HG03196 (cell line): ENCODE measurements around the gene TNFRSF14.

Source experiments
- ATAC-seq: cut with Tn5 transposase; IDR thresholded peaks from one replicate; pipeline ENCODE4 v1.9.1; 2021; ENCODE audit not compliant: unreplicated experiment

The TNFRSF14 gene

DNA sequence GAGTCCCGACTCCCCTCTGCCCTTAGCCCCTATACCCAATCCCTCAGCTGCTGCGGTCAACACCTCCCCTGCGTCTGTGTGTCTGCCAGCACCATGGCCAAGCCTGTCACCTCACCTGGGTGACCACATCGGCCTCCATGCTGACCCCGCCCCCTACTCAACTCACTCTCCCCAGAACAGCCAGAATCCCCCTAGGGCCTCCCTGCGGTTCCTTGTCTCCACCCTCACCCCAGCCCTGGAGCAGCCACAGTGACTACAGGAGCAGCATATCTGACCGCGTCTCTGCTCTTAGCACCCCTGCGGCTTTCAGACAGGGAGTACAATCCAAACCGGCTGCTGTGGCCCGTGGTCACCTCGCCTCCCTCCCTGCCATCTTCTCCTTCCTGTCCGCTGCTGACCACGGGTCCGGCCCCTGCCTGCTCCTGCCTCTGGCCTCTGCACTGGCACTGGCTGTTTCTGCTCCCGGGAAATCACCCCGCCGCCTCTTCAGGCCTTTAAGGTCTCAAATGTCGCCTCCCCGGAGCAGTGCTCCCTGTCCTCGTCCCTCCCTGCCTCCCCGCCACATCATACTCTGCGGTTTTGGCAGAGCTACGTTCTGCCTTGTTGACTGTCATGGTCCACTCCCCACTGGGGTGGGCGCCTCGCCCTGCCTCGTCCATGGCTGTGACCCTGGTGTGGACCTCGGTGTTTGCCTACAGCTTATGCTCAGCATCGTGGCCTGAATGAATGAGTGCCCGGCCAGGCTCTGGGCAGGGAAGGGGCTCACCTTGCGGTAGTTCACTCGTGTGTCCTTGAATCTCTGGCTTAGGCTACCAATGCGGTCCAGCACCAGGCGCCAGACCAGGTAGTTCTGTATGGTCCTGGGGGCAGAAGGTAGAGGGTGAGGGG is 41.5 kb downstream of the TNFRSF14 start:
- ATAC-seq = no peak

DNA sequence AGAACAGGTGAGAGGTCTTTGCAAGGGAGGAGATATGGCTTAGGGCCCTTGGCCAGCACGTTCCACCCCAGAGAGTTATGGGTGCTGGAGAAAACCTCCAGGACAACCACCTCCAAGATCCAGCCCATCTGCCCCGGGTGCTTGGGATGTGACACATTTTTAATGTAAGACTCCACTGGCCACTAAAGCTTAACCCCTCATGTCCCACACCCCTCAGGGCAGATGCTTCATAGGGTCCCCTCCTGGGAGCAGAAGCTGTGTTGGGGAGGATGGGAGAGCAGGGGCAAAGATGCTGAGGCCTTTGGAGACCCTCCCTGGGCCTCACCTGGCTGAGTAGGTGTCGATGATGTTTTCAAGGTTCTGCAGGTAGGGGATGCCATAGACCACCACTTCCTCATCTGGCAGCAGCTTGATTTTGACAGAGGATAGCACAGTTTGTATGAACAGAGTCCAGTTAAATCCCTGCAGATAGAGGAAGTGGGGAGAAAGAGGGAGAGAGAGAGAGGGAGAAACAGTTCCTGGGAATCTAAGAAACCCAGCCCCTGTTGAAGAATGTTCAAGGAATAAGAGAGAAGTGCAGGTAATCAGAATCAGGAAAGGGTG is 42.3 kb downstream of the TNFRSF14 start:
- ATAC-seq = no peak

DNA sequence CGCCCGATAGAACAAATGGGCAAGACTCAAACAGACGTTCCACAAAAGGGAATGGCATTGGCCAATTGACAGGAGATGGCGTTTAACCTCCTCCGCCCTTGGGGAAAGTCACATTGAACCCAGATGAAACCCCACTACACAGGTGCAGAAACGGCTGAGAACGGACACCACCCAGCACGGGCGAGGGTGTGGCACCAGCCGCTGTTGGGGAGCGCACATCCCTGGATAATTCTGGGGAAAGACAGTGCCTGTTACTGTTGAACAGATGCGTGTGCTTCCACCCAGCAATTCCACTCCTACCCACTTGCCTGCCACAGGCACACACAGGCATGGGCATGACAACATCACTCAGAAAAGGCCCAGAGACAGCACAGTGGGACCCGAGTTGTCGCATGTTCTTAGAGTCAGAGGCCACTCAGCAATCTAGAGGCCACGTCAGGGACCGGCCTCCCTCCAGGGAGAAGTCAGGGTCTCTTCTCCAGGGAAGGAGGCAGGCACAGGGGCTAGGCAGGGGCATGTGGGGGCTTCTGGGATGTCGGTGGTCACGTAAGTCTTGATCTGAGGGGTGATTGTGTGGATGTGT is 45.6 kb downstream of the TNFRSF14 start:
- no peak for ATAC-seq

DNA sequence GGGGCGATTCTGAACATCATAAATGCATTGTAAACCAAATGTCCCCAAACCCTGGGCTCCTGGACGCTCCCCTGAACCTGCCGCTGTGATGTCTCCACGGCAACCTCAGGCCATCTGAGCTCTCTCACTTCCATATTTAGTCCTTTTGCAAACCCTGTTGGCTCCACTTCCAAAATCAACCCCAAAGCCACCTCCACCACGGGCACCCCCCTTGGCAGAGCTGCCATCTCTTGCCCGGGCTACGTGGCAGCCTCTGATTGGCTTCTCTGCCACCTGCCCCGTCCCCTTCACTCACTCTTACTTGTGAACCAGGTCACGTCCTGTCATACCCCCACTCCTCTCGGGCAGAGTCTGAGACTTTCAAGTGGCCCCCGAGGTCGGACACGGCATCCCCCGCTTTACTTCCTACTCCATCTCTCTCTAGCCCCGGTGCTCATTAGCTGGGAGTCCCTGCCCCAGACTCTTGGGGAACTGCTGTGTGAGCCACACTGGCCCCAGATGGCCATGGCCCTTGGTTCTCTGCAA is 46.2 kb downstream of the TNFRSF14 start:
- ATAC-seq = no peak

DNA sequence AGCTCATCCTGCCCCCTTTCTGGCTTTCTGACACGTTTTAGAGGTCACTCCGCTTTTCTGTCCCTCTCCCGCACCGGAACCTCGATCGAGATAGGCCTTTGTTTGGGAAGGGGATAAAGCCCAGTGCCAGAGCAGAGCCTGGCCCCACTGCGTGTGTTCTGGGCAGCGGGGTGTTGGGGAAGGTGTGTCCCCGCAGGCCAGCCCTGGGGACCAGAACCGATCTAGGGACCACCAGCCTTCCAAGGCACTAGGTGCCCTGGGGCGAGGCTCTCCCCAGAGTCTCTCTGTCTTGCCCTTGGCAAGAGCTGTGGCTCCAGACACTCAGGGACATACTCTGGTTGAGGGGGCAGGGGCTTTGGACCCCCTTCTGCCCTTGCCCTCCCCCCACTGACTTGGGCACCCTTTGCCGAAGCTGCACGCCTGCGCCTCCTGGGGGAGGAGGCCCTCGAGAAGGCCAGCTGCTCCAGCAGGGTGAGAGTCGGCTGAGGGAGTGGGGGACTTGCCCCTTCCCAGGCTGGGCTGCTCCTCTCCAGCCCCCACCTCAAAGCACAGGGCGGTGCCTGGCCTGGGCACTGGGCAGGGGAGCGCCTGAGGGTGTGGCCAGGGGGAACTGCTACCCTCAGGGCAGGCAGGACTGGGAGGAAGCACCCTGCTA is 46.8 kb downstream of the TNFRSF14 start:
- no peak for ATAC-seq

GRCh38 chr1:2603521-2604155 is 47.5 kb downstream of the TNFRSF14 start:
- no peak for ATAC-seq

- no peak for ATAC-seq
Observed at GRCh38 chr1:2604156-2604843, 48.1 kb downstream of the TNFRSF14 start.

DNA sequence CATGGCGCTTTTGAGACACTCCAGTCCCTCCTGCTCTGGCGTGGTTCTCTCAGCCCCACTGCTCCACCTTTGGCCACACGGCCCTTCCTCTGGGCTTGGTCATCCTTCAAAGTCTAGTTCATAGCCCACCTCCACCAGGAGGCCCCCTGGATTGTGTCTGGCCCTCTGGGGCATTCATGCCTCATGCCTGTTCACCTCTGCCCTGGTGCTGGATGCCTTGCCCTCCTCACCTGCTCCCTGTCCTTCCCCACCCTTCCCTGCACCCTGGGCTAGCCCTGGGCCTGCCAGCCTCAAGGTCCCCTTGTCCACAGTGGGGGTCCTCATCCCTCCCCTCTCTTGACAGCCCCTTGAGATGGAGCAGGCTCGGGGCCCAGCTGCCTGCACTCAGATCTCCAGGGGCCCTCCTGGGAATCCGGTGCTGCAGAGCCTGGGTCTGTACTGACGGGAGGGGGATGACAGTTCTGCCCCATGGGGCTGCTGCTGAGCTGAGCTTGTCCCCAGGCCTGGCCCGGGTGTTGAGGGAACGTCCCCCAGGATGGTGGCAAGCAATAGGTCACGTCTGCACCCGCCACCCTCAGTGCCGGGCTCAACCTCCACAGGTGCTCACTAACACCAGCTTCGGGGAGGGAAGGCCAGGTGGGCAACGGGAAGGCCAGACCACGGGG is 48.8 kb downstream of the TNFRSF14 start:
- no peak for ATAC-seq

DNA sequence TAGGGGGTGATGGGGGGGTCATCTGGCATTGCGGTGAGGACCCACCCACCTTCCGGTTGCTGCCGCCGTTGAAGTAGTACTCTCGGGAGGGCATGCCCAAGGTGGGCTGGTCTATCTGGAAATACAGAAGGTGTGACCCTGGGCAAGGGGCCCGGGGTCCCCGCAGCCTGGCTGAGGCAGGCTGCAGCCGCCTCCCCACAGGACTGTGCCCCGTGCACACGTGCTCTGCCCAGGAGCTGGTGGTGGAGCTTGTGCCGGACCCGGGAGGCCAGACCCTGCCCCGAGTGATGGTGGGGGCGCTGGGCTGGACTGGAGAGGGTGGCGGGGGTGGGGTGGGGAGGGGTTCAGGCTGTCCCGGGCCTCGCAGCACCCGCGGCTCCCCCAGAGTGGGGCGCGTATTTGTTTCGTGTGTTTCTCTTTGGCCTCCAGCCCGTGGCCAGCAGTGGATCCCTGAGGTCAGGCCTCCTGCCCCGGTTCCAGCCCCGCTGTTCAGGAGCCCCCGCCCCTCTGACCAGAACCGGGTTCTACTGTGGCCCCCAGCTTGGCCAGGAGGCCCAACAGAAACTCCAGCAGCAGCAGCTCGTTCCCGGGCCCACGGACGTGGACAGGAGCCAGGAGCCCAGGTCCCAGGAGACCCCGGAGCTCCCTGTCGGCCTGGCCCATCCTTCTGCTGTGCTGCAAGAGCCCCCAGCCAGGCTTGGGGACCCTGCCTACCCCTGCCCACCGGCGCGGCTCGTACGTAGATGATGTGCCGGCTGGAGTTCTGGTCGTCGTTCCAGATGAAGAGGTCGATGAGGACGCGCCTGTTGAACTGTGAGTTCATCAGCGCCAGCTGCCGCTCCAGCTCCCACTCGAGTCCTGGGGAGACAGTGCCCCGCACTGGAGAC is 49.6 kb downstream of the TNFRSF14 start:
- no peak for ATAC-seq

DNA sequence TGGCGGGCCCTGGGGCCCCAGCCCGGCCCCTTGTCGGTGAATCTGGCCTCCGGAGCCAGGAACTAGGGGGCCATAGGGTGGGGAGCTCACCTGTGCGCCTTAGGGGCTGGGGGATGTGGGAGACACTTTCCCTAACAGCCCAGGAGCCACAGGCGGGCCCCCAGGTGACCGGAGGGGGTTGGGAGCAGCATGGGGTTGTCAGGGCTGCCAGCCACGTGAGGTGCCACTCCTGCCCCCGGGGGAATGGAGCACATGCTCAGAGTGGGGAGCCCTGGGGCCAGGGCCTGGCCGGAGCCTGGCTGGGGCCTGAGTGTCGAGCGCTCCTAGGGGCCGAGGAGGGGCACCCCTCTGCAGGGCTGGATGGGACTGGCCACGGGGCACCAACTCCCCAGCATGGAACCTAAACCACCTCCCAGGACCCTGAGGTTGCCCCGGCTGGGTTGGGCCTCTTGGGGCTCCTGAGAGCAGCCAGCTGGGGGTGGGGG is 50.3 kb downstream of the TNFRSF14 start:
- no peak for ATAC-seq

DNA sequence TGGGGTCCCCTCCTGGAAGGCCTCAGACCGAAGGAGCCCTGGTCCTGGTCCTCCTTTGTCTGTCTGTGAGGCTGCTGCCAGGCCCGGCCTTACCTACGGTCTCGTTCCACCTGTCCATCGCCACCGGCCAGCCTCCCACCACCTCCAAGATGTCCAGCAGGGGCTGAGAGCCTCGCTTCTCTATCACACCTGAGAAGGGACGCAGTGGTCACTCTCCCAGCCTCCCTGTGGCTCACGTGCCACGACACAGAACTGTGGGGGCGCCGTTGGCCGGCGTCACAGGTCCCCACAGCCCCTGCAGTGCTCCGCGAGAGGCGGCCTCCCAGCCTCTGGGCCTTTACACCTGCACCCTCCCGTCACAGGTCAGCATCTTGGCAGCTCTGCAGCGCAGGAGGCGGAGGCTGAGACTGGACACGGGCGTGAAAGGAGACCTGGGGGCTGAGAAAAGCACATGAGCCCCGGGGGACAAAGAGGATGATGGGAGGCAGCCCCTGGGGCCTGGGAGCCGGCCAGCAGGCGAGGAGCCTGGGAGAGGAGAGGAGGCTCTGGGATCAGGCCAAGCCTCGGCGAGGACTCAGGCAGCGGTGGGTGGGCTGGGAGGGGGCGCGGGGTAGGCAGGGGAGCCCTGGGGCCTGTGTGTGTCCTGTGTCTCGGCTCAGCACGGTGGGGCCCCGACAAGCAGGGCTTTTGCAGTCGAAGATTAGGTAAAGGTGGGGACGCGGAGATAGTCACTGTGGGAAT is 50.9 kb downstream of the TNFRSF14 start:
- ATAC-seq = no peak

GRCh38 chr1:2607641-2608091 is 51.5 kb downstream of the TNFRSF14 start:
- no peak for ATAC-seq

DNA sequence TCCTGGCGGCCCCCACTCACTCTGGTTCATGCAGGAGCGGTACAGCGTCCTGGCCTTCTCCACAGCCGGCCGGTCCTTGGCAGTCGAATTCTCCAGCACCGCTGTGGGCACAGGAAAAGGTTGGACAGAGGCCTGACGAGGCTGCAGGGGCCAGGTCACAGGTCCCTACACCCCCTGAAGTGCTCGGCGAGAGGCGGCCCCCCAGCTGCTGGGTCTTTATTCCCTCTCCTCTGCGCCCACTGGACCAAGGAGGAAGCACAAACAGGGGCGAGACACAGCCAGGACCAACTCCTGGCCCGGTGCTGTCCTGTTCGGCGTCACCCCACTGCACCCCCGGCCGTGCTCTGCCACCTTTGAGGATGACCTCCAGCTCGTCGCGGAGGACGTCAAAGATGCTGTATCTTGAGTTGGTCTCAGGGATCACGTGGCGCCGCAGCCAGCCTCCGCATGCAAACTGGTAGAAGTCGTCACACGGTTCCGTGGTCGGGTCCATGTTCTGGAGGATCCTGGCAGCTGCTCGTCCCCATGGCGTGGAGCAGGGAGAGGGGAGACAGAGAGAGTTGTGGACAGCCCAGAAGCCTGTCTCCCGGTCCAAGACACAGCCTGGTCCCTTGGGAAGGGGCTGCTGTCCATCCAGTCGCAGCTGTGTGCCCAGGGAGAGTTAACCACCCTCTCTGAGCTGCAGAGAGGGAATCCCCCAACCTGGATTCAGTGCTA is 53.3 kb downstream of the TNFRSF14 start:
- ATAC-seq = no peak

DNA sequence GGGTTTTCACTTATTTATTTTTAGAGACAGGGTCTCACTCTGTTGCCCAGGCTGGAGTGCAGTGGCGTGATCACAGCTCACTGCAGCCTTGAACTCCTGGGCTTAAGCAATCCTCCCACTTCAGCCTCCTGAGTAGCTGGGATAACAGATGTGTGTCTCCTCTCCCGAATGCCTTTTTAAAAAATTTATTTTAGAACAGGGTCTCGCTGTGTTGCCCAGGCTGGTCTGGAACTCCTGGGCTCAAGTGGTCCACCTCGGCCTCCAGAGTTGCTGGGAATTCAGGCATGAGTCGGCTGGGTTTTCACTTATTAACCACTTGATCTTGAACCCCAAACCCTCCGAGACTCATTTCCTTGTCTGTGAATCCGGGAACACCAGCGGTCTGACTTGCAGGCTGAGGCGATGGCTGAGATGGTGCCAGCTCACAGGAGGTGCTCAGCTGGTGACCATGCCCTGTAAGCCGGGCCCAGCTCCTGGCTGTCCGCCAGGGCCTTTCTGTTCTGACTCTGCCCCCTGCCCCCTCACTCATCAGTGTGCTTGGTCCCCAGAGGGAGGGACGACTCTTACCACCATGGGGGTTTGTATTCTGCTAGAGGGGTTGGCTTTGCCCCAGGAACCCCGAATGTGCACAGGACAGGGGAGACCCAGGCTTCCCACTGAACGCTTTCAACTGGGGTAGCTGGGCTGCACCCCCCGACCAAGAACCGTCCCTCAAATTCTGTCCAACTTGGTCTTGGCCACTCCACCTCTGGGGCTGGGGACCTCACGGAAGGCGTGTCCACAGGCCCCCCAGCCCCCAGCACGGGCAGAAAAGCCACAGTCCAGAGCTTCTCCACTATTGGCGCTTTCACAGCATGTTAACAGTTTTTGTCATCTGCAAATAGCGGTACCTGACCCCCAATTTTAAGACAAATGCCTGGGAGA is 54.1 kb downstream of the TNFRSF14 start:
- ATAC-seq = no peak

DNA sequence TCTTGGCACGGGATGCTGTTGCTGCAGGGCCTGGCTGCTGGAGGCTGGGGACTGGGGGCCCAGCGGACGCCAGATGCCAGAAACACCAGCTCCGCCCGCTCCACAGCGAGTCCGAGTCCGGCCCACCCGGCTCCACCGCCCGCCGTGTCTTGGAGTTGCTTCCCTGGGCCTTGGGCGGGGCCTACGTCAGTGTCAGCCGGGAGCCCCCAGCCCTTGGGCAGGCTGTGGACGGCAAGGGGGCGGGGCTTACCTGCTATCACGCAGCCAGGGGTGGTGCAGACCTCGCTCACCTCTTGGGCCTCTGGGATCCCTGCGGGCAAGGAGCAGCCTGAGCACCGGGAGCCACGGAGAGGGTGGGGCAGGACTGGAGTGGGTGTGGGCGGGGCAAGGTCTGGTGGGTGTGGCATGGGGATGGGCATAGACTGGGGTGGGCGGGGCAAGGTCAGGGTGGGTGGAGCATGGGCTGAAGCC is 54.9 kb downstream of the TNFRSF14 start:
- ATAC-seq = no peak
